Cardiac fibroblast (primary cell): ENCODE measurements around the gene RIT1.
"Not testable (repeated sequence)": the region's sequence is repeated elsewhere in the genome, so short reads cannot be mapped to it uniquely, and the experiment has no call there.

ENCODE experiments used
- DNase-seq, 2 donors: peaks; one replicate each; pipeline versions ENCODE4 v3.0.0 to v3.0.0-alpha.2; 2010; ENCODE audit warnings: low read depth in 2 of 2
- H3K4me3 ChIP-seq, 2 donors: replicated peaks in 1 of 2; 1 replicate in 1 of 2; 2 replicates in 1 of 2; pipeline ENCODE4 v1.5.1; 2011; ENCODE audit warnings: low read depth in 2 of 2, low read length in 2 of 2, mild to moderate bottlenecking in 2 of 2, moderate library complexity in 1 of 2
- TF ChIP-seq, protein P1 (sequence below): IDR thresholded peaks from one replicate; pipeline ENCODE4 v1.5.1; 2011; ENCODE audit warnings: low read depth, mild to moderate bottlenecking, low read length, inconsistent platforms

RIT1 gene

DNA sequence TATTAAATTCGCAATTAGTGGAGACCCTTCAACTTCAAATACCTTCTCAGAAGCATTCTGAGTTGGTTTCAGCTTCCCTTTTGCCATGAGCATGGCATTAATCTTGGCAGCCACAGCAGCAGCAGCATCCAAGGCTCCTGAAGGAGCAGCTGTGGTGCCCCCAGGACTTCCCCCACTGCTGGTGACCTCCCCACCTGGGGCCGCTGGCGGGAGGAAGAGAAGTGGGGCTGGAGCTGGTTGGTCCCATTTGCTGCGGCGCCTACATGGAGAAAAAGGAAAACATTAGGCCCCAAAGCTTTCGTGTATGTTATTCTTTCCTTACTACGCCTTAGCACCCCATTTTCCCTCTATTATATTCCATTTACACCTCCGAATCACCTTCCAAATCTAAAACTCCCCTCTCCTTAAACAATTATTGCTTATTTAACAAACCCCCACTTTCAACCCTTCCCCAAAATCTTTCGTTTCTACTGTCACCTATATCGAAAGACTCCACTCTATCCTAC is 22.5 kb upstream of the RIT1 start:
- peak overlapping the region; percentile 74 to 88 for H3K4me3 ChIP-seq
- DNase-seq, result no peak
- TF ChIP-seq, protein P1, sequence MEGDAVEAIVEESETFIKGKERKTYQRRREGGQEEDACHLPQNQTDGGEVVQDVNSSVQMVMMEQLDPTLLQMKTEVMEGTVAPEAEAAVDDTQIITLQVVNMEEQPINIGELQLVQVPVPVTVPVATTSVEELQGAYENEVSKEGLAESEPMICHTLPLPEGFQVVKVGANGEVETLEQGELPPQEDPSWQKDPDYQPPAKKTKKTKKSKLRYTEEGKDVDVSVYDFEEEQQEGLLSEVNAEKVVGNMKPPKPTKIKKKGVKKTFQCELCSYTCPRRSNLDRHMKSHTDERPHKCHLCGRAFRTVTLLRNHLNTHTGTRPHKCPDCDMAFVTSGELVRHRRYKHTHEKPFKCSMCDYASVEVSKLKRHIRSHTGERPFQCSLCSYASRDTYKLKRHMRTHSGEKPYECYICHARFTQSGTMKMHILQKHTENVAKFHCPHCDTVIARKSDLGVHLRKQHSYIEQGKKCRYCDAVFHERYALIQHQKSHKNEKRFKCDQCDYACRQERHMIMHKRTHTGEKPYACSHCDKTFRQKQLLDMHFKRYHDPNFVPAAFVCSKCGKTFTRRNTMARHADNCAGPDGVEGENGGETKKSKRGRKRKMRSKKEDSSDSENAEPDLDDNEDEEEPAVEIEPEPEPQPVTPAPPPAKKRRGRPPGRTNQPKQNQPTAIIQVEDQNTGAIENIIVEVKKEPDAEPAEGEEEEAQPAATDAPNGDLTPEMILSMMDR, result no peak

DNA sequence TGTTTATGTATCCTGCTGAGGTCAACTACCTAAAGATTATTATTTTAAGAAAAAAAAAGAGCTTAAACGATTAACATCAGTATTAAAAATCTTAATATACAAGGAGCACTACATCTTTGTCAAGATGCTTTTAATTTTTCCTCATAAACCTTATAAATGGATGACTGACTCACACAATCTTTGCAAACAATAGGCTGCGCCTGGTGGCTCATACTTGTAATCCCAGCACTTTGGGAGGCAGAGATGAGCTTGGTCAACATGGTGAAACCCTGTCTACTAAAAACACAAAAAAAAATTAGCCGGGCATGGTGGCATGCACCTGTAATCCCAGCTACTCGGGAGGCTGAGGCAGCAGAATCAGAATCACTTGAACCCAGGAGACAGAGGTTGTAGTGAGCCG is 21.3 kb upstream of the RIT1 start:
- TF ChIP-seq, protein P1, result no peak
- H3K4me3 ChIP-seq, result peak overlapping the region in 1 of 2 donors; percentile 74
- peak in 1 of 2 donors; percentile 72 for DNase-seq

GRCh38 chr1:155932081-155932480 is 20.9 kb upstream of the RIT1 start:
- TF ChIP-seq, protein P1, result no peak
- DNase-seq, result no peak
- H3K4me3 ChIP-seq, result peak overlapping the region in 1 of 2 donors; percentile 5

DNA sequence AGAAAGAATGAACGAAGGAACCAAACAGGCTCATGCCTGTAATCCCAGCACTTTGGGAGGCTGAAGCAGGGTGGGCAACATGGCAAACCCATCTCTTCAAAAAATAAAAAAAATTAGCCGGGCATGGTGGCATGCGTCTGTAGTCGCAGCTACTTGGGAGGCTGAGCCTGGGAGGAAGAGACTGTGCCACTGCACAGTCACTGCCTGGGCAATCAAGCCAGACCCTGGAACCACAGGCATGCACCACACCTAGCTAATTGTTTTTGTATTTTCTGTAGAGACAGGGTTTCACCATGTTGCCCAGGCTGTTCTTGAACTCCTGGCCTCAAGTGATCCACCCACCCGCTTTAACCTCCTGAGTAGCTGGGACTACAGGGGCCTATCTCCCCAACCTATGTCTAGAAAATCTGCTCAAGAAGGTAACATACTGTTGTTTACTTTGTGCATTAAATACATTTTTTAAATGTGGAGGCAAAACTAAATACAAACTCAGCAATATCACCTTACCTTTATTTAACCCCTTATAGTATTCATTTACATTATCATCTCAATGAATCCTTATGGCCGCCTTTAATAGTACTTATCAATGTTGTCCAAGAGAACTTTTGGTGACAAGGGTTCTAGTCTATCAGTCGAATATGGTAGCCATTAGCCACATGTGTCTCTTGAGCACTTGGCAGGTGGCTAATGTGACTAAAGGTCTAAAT is 20.3 kb upstream of the RIT1 start:
- TF ChIP-seq, protein P1, result no peak
- DNase-seq, result peak in 1 of 2 donors; percentile 39
- peak overlapping the region in 1 of 2 donors; percentile 34 for H3K4me3 ChIP-seq

DNA sequence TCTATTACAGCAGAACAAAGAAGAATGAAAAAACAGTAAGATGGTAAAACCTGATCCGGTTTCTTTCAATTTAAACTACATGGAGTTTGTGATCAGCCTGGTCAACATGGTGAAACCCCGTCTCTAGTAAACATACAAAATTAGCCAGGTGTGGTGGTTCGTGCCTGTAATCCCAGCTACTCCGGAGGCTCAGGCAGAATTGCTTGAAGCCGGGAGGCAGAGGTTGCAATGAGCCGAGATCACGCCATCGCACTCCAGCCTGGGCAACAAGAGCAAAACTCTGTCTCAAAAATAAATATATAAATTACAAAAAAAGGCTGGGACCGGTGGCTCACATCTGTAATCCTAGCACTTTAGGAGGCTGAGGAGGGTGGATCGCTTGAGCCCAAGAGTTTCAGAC is 19.6 kb upstream of the RIT1 start:
- not testable (repeated sequence) for DNase-seq
- H3K4me3 ChIP-seq, result peak overlapping the region in 1 of 2 donors; percentile 9

GRCh38 chr1:155929057-155929456 is 17.9 kb upstream of the RIT1 start:
- TF ChIP-seq, protein P1, result no peak
- no peak overlapping the region for H3K4me3 ChIP-seq
- DNase-seq, result peak in 1 of 2 donors; percentile 47

DNA sequence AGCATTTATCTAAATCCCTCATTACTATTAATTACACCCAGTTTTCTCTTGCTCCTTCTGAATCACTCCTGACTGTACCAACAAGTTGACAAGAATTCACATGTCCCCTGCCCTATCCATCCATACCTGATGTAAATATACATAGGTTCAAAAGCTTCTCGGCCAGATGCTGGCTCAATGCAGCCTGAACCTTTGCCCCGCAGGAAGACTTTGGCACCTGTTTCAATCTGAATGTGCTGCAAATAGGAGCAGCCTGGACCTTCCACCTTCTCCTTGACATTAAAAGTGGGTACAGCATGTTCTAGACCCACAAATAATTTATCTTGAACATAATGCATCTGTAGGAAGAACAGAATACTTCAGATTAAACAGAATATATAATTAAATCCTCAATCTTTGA is 14.4 kb upstream of the RIT1 start:
- no peak for DNase-seq
- TF ChIP-seq, protein P1, result no peak
- no peak overlapping the region for H3K4me3 ChIP-seq
